Activated CD4-positive, alpha-beta T cell treated with anti-CD3 and anti-CD28 coated beads, Interleukin-2, amount 10 ng/mL, durations not matched to agents 24 days and 14 days (primary cell): Measurements from ENCODE around the gene CNTFR. TPM values are rescaled to one million over a fixed set of nuclear protein-coding genes. Genes with fewer than 3 reads are reported as not detected.

ENCODE experiments used
- DNase-seq: peaks from one replicate; pipeline ENCODE4 v3.0.0; 2022
- H3K27ac Mint-ChIP-seq: one replicate; pipeline ENCODE4 v1.8.0; 2022; ENCODE audit warnings: mild to moderate bottlenecking, mixed read lengths
- H3K27me3 Mint-ChIP-seq: one replicate; pipeline ENCODE4 v1.8.0; 2022; ENCODE audit warnings: mixed read lengths
- H3K36me3 Mint-ChIP-seq: one replicate; pipeline ENCODE4 v1.8.0; 2022; ENCODE audit warnings: low read depth, mild to moderate bottlenecking, mixed read lengths
- H3K4me1 Mint-ChIP-seq: one replicate; pipeline ENCODE4 v1.8.0; 2021; ENCODE audit warnings: mixed read lengths
- H3K4me3 Mint-ChIP-seq: one replicate; pipeline ENCODE4 v1.8.0; 2022; ENCODE audit warnings: mild to moderate bottlenecking, moderate library complexity, mixed read lengths
- H3K9me3 Mint-ChIP-seq: one replicate; pipeline ENCODE4 v1.8.0; 2021; ENCODE audit warnings: mixed read lengths
- intact Hi-C: fragments of 100-400 bp; cut with micrococcal nuclease; formaldehyde crosslinking; loops from one replicate; pipeline ENCODE4 v1.15.1; 2023
- total RNA-seq: library from RNA; stranded (reverse); gene quantifications from 2 replicates; pipeline ENCODE4 v1.2.3, GENCODE V29; 2022

The CNTFR gene
- total RNA-seq, 1 donor from 2014 or later = not detected

- Mint-ChIP-seq H3K36me3 (peaks cover 12% of the 10 kb centered on the region), H3K27me3 (peaks cover 63% of the 10 kb centered on the region), H3K4me1 (peaks cover 22% of the 10 kb centered on the region), H3K9me3 (no peaks in the 10 kb centered on the region), H3K4me3 (peak overlapping the region; percentile 83), H3K27ac (no peak overlapping the region)
- intact Hi-C loops = no loop called here
- no peak for DNase-seq
Observed at GRCh38 chr9:34627716-34628655, 38.5 kb upstream of the CNTFR start.

- intact Hi-C loops = no loop called here
- DNase-seq = no peak
- Mint-ChIP-seq H3K4me1 (peaks cover 20% of the 10 kb centered on the region), H3K9me3 (no peaks in the 10 kb centered on the region), H3K27me3 (peaks cover 72% of the 10 kb centered on the region), H3K36me3 (peaks cover 4% of the 10 kb centered on the region), H3K4me3 (no peak overlapping the region), H3K27ac (no peak overlapping the region)
Observed at GRCh38 chr9:34625186-34625486, 35.6 kb upstream of the CNTFR start.

- Mint-ChIP-seq H3K9me3 (no peaks in the 10 kb centered on the region), H3K36me3 (peaks cover 4% of the 10 kb centered on the region), H3K27me3 (peaks cover 67% of the 10 kb centered on the region), H3K27ac (no peak overlapping the region), H3K4me1 (peaks cover 22% of the 10 kb centered on the region), H3K4me3 (no peak overlapping the region)
- DNase-seq = no peak
- intact Hi-C loops = no loop called here
Observed at GRCh38 chr9:34624475-34625185, 35.1 kb upstream of the CNTFR start.

- Mint-ChIP-seq H3K27ac (no peak overlapping the region), H3K4me3 (no peak overlapping the region), H3K36me3 (peaks cover 4% of the 10 kb centered on the region), H3K27me3 (peaks cover 60% of the 10 kb centered on the region), H3K4me1 (peaks cover 26% of the 10 kb centered on the region), H3K9me3 (no peaks in the 10 kb centered on the region)
- intact Hi-C loops = no loop called here
- no peak for DNase-seq
Observed at GRCh38 chr9:34623374-34624235, 34.1 kb upstream of the CNTFR start.

GRCh38 chr9:34620061-34620994 lies 30.8 kb upstream of the CNTFR start, which contains the start of gene DCTN3:
DCTN3 (minus strand) TSS chr9:34620495; CDS start chr9:34620464, 31 bp downstream.
- no peaks in the 10 kb centered on the region for H3K9me3 Mint-ChIP-seq
- H3K36me3 Mint-ChIP-seq = peaks cover 13% of the 10 kb centered on the region

GRCh38 chr9:34615132-34615531 lies 25.6 kb upstream of the CNTFR start:
- Mint-ChIP-seq H3K27me3 (no peaks in the 10 kb centered on the region), H3K4me3 (no peak overlapping the region), H3K27ac (no peak overlapping the region), H3K4me1 (peaks cover 34% of the 10 kb centered on the region), H3K9me3 (no peaks in the 10 kb centered on the region), H3K36me3 (peaks cover 24% of the 10 kb centered on the region)
- intact Hi-C loops = no loop called here
- no peak for DNase-seq

More at GRCh38 chr9:34620061-34620994, 30.8 kb upstream of the CNTFR start, which contains the start of gene DCTN3:
- peaks cover 20% of the 10 kb centered on the region for H3K4me1 Mint-ChIP-seq
- peaks cover 31% of the 10 kb centered on the region for H3K27me3 Mint-ChIP-seq
- intact Hi-C loops = loop anchor here (1.0 kb wide), 2 partner anchors 8 to 14 kb away; partner anchors contain the start of gene RPP25L
- peak within 1 kb of the TSS; percentile 90 for H3K4me3 Mint-ChIP-seq
- peak within 1 kb of the TSS; percentile 84 for H3K27ac Mint-ChIP-seq
- peak; percentile 97 for DNase-seq

- peak; percentile 92 for DNase-seq
- Mint-ChIP-seq H3K4me3 (peak overlapping the region; percentile 96), H3K9me3 (no peaks in the 10 kb centered on the region), H3K27ac (peak overlapping the region; percentile 97), H3K36me3 (peaks cover 24% of the 10 kb centered on the region), H3K4me1 (peaks cover 21% of the 10 kb centered on the region), H3K27me3 (no peaks in the 10 kb centered on the region)
- intact Hi-C loops = loop anchor here (1.0 to 5.0 kb wide), 7 partner anchors 7 to 486 kb away; partner anchors contain the start of genes DCAF12, DCTN3, DNAI1 and FAM219A
Observed at GRCh38 chr9:34612788-34613390, 23.4 kb upstream of the CNTFR start.

GRCh38 chr9:34611811-34612787 lies 22.6 kb upstream of the CNTFR start, which contains the start of gene RPP25L:
RPP25L (minus strand) TSS chr9:34612097; CDS start chr9:34611296, 801 bp downstream.
- H3K36me3 Mint-ChIP-seq = peaks cover 24% of the 10 kb centered on the region
- peak; percentile 97 for DNase-seq
- peak within 1 kb of the TSS; percentile 97 for H3K27ac Mint-ChIP-seq
- no peaks in the 10 kb centered on the region for H3K27me3 Mint-ChIP-seq
- peaks cover 21% of the 10 kb centered on the region for H3K4me1 Mint-ChIP-seq
- peak within 1 kb of the TSS; percentile 96 for H3K4me3 Mint-ChIP-seq
- no peaks in the 10 kb centered on the region for H3K9me3 Mint-ChIP-seq
- intact Hi-C loops = loop anchor here (1.0 to 5.0 kb wide), 7 partner anchors 8 to 485 kb away; partner anchors contain the start of genes DCAF12, DCTN3, DNAI1 and FAM219A

GRCh38 chr9:34611251-34611810 lies 21.8 kb upstream of the CNTFR start:
- peak; percentile 70 for DNase-seq
- intact Hi-C loops = loop anchor here (5.0 kb wide), 2 partner anchors 91 to 484 kb away; partner anchors contain the start of gene DCAF12
- Mint-ChIP-seq H3K4me1 (peaks cover 21% of the 10 kb centered on the region), H3K9me3 (no peaks in the 10 kb centered on the region), H3K27me3 (no peaks in the 10 kb centered on the region), H3K27ac (peak overlapping the region; percentile 97), H3K36me3 (peaks cover 22% of the 10 kb centered on the region), H3K4me3 (peak overlapping the region; percentile 96)

GRCh38 chr9:34610434-34611206 lies 21.1 kb upstream of the CNTFR start:
- no peaks in the 10 kb centered on the region for H3K9me3 Mint-ChIP-seq
- peaks cover 16% of the 10 kb centered on the region for H3K36me3 Mint-ChIP-seq
- no peaks in the 10 kb centered on the region for H3K27me3 Mint-ChIP-seq
- intact Hi-C loops = loop anchor here (5.0 kb wide), 2 partner anchors 92 to 483 kb away; partner anchors contain the start of gene DCAF12
- no peak overlapping the region for H3K27ac Mint-ChIP-seq
- peaks cover 21% of the 10 kb centered on the region for H3K4me1 Mint-ChIP-seq
- peak overlapping the region; percentile 96 for H3K4me3 Mint-ChIP-seq
- DNase-seq = no peak
